ENCODE results near the gene LARP1. TPM values are rescaled to one million over a fixed set of nuclear protein-coding genes. Genes with fewer than 3 reads are reported as not detected.

Gene LARP1
- polyA plus RNA-seq, 2 of the 4 experiments (the other 2 are of a cell fraction), result 87.0 to 112 TPM

DNA sequence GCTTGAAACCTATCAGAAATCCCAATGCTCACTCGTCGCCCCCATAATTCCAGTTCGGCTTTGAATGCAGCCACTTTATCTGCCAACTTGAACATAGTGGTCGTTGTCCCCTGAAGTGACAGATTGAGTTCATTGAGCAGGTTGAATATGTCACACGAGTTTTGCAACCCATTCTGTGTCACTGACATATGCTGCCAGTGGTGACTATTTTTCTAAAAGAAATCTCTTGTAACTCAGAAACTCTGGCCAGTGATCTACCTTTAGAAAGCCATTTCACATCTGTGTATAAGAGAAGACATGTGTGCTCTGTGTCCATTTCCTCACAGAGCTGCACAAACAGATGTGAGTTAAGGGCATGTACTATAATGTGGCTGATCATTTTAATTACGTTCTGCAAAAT, 47.0 kb upstream of the LARP1 start:
- no peak overlapping the region for H3K4me3 ChIP-seq
- WGBS (ENCODE audit: missing lambda C conversion rate), result 82% methylated on average over 6 of the region's 6 CpGs
- POLR2A ChIA-PET, result no interaction called here
- H3K4me1 ChIP-seq, result peaks cover 8% of the 10 kb centered on the region
- no peak overlapping the region for H3K4me2 ChIP-seq
- DNase-seq (ENCODE audit: low read depth in 1 of 2, low spot score in 1 of 2), result no peak
- no peaks in the 10 kb centered on the region for H3K9me3 ChIP-seq
- no peak for ATAC-seq
- no peak for FAIRE-seq
- TF ChIP-seq TFCP2L1 (CRISPR knock-in tag; IDR thresholded peaks at IDR 0.05) (no peak), RNF2 (IDR thresholded peaks at IDR 0.05; ENCODE audit: borderline replicate concordance, low read depth) (no peak), BHLHE40 (IDR thresholded peaks at IDR 0.05; ENCODE audit: low read depth, low read length) (no peak), POLR2A (IDR thresholded peaks at IDR 0.05; ENCODE audit: low read length) (no peak), MAX (IDR thresholded peaks at IDR 0.05) (no peak), ESRRA (IDR thresholded peaks at IDR 0.05; ENCODE audit: borderline replicate concordance, low read length) (no peak), MYC (IDR thresholded peaks at IDR 0.05; ENCODE audit: borderline replicate concordance, low read length) (no peak), TP53 (CRISPR knock-in tag; IDR thresholded peaks at IDR 0.05) (no peak)
- no peak overlapping the region for H3K27ac ChIP-seq
- CTCF ChIA-PET, result no interaction called here

- ATAC-seq (no peak), FAIRE-seq (no peak), DNase-seq (ENCODE audit: low read depth in 1 of 2, low spot score in 1 of 2) (no peak)
- no peak overlapping the region for H3K4me2 ChIP-seq
- CTCF ChIA-PET, result no interaction called here
- POLR2A ChIA-PET, result no interaction called here
- peaks cover 14% of the 10 kb centered on the region for H3K4me1 ChIP-seq
- no peak overlapping the region for H3K4me3 ChIP-seq
- 81% methylated on average over 5 of the region's 5 CpGs for WGBS (ENCODE audit: missing lambda C conversion rate)
- no peaks in the 10 kb centered on the region for H3K9me3 ChIP-seq
- TF ChIP-seq ZSCAN20 (CRISPR knock-in tag; IDR thresholded peaks at IDR 0.05) (no peak), TFCP2L1 (CRISPR knock-in tag; IDR thresholded peaks at IDR 0.05) (no peak), ELK1 (IDR thresholded peaks at IDR 0.05; ENCODE audit: low read depth, low read length) (no peak), ZFP36 (IDR thresholded peaks at IDR 0.05; ENCODE audit: borderline replicate concordance, partially characterized antibody) (no peak), POLR2AphosphoS2 (conservative IDR thresholded peaks at IDR 0.05; ENCODE audit: low read length) (no peak), HDAC2 (IDR thresholded peaks at IDR 0.05) (no peak), MYC (IDR thresholded peaks at IDR 0.05; ENCODE audit: borderline replicate concordance, low read length) (no peak), KDM1A (IDR thresholded peaks at IDR 0.05; ENCODE audit: low read depth) (no peak), MAZ (IDR thresholded peaks at IDR 0.05; ENCODE audit: borderline replicate concordance, low read depth, low read length) (no peak), HEYL (CRISPR knock-in tag; IDR thresholded peaks at IDR 0.05) (no peak)
- TF ChIP-seq, protein P1, sequence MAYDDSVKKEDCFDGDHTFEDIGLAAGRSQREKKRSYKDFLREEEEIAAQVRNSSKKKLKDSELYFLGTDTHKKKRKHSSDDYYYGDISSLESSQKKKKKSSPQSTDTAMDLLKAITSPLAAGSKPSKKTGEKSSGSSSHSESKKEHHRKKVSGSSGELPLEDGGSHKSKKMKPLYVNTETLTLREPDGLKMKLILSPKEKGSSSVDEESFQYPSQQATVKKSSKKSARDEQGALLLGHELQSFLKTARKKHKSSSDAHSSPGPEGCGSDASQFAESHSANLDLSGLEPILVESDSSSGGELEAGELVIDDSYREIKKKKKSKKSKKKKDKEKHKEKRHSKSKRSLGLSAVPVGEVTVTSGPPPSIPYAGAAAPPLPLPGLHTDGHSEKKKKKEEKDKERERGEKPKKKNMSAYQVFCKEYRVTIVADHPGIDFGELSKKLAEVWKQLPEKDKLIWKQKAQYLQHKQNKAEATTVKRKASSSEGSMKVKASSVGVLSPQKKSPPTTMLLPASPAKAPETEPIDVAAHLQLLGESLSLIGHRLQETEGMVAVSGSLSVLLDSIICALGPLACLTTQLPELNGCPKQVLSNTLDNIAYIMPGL (CRISPR knock-in tag; IDR thresholded peaks at IDR 0.05; ENCODE audit: borderline replicate concordance), result no peak
- TF ChIP-seq, protein P2, sequence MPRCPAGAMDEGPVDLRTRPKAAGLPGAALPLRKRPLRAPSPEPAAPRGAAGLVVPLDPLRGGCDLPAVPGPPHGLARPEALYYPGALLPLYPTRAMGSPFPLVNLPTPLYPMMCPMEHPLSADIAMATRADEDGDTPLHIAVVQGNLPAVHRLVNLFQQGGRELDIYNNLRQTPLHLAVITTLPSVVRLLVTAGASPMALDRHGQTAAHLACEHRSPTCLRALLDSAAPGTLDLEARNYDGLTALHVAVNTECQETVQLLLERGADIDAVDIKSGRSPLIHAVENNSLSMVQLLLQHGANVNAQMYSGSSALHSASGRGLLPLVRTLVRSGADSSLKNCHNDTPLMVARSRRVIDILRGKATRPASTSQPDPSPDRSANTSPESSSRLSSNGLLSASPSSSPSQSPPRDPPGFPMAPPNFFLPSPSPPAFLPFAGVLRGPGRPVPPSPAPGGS (IDR thresholded peaks at IDR 0.05), result no peak
- no peak overlapping the region for H3K27ac ChIP-seq
Measured at GRCh38 chr5:154708846-154709245, 46.3 kb upstream of the LARP1 start.

DNA sequence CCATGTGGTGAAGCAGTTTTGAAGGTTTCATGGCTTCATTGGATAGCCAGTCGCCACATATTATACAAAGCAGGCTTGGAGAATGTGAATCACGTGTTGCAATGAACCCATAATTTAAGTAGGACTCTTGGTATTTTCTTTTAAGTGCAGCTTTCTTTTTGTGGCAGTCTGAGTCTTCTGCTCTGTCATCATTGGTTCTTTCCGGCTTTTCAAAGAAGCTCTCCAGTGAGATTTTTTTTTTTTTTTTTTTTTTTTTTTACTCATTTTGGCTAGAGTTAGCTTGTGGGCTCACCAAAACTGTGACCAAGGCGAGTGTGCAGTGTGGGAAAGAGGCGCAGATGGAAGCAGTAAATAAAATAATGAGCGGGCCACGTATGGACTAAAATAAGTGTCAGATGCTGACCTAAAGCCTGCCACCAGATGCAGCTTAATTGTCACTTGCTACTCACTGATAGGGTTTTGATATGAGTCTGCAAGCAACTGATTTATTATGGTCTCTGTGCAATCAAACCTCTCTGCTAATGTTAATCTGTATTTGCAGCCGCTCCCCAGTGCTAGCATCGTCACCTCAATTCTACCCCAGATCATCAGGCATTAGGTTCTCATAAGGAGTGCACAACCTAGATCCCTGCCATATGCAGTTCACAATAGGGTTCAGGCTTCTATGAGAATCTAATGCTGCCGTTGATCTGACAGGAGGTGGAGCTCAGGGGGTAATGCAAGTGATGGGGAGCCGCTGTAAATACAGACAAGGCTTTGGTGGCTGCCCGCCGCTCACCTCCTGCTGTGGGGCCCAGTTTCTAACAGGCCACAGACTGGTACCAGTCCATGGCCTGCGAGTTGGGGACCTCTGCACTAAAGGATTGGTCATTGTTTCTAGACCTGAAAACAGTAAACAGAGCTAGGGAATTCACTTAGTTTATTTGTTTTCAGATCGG, 45.5 kb upstream of the LARP1 start:
- no peak overlapping the region for H3K4me2 ChIP-seq
- TF ChIP-seq, protein P3, sequence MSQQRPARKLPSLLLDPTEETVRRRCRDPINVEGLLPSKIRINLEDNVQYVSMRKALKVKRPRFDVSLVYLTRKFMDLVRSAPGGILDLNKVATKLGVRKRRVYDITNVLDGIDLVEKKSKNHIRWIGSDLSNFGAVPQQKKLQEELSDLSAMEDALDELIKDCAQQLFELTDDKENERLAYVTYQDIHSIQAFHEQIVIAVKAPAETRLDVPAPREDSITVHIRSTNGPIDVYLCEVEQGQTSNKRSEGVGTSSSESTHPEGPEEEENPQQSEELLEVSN (IDR thresholded peaks at IDR 0.05; ENCODE audit: borderline replicate concordance, low read depth), result no peak
- TF ChIP-seq ESRRA (IDR thresholded peaks at IDR 0.05; ENCODE audit: borderline replicate concordance, low read length) (no peak), NR3C1 (IDR thresholded peaks at IDR 0.05) (no peak), HOXA7 (CRISPR knock-in tag; IDR thresholded peaks at IDR 0.05) (no peak)
- DNase-seq (ENCODE audit: low read depth in 1 of 2, low spot score in 1 of 2) (no peak), ATAC-seq (no peak), FAIRE-seq (no peak)
- H3K27ac ChIP-seq, result no peak overlapping the region
- peaks cover 22% of the 10 kb centered on the region for H3K4me1 ChIP-seq
- H3K9me3 ChIP-seq, result no peaks in the 10 kb centered on the region
- no peak overlapping the region for H3K4me3 ChIP-seq
- ChIA-PET CTCF (no interaction called here), POLR2A (no interaction called here)
- 89% methylated on average over 15 of the region's 15 CpGs for whole genome bisulfite sequencing (ENCODE audit: missing lambda C conversion rate)

Measured in A549 (cell line).